Measurements from ENCODE around the gene THSD4. TPM values are rescaled to one million over a fixed set of nuclear protein-coding genes. Genes with fewer than 3 reads are reported as not detected.
"Not testable (repeated sequence)": the region's sequence is repeated elsewhere in the genome, so short reads cannot be mapped to it uniquely, and the experiment has no call there.

The THSD4 gene
- total RNA-seq, 1 donor from 2014 or later: 1.6 TPM

GRCh38 chr15:71261909-71262308 is 146.6 kb downstream of the THSD4 start:
- no peak for DNase-seq

GRCh38 chr15:71262599-71262998 is 147.3 kb downstream of the THSD4 start:
- DNase-seq: no peak

GRCh38 chr15:71265606-71266005 is 150.3 kb downstream of the THSD4 start:
- not testable (repeated sequence) for DNase-seq

GRCh38 chr15:71271327-71271726 is 156.1 kb downstream of the THSD4 start:
- no peak for DNase-seq

- DNase-seq: no peak
Measured at GRCh38 chr15:71272932-71273331, 157.7 kb downstream of the THSD4 start.

- DNase-seq: no peak
Measured at GRCh38 chr15:71273731-71274447, 158.6 kb downstream of the THSD4 start.

GRCh38 chr15:71274448-71274798 is 159.2 kb downstream of the THSD4 start:
- peak; percentile 7 for DNase-seq

- DNase-seq: no peak
Measured at GRCh38 chr15:71275098-71275497, 159.8 kb downstream of the THSD4 start.

- no peak for DNase-seq
Measured at GRCh38 chr15:71275566-71276335, 160.5 kb downstream of the THSD4 start.

GRCh38 chr15:71276336-71276665 is 161.0 kb downstream of the THSD4 start:
- DNase-seq: no peak

- no peak for DNase-seq
Measured at GRCh38 chr15:71278989-71279756, 163.9 kb downstream of the THSD4 start.

- DNase-seq: no peak
Measured at GRCh38 chr15:71279757-71280141, 164.5 kb downstream of the THSD4 start.

- no peak for DNase-seq
Measured at GRCh38 chr15:71280206-71280605, 164.9 kb downstream of the THSD4 start.

GRCh38 chr15:71281256-71281655 is 166.0 kb downstream of the THSD4 start:
- DNase-seq: no peak

- DNase-seq: no peak
Measured at GRCh38 chr15:71282076-71282475, 166.8 kb downstream of the THSD4 start.

GRCh38 chr15:71288348-71288955 is 173.2 kb downstream of the THSD4 start:
- DNase-seq: no peak

- DNase-seq: no peak
Measured at GRCh38 chr15:71290002-71290401, 174.7 kb downstream of the THSD4 start.

- no peak for DNase-seq
Measured at GRCh38 chr15:71290881-71291635, 175.8 kb downstream of the THSD4 start.

GRCh38 chr15:71291723-71292122 is 176.5 kb downstream of the THSD4 start:
- DNase-seq: no peak

GRCh38 chr15:71293723-71294122 is 178.5 kb downstream of the THSD4 start:
- no peak for DNase-seq

GRCh38 chr15:71294251-71294910 is 179.1 kb downstream of the THSD4 start:
- no peak for DNase-seq

Measured in occipital lobe (tissue), 2 donors.